Lower lobe of right lung (tissue), 2 donors: Measurements from ENCODE around the gene LIN7A. TPM values are rescaled to one million over a fixed set of nuclear protein-coding genes. Genes with fewer than 3 reads are reported as not detected.
A peak's percentile ranks its signal among the peaks of the same experiment; 100 is the strongest.

Source experiments
- ATAC-seq, 2 donors: fragments of 200-7000 bp; cut with Tn5 transposase; one replicate each; pipeline ENCODE4 v1.9.1; 2020 to 2022; ENCODE audit warnings: mild to moderate bottlenecking in 2 of 2, moderate library complexity in 2 of 2
- DNase-seq: peaks from one replicate; pipeline ENCODE4 v3.0.0-alpha.2; 2020
- H3K27ac ChIP-seq: fragments of 200-600 bp; one replicate; pipeline ENCODE4 v1.8.0; 2022
- H3K27me3 ChIP-seq: fragments of 200-600 bp; one replicate; pipeline ENCODE4 v1.8.0; 2022; ENCODE audit warnings: low read depth
- H3K36me3 ChIP-seq: fragments of 200-600 bp; one replicate; pipeline ENCODE4 v1.8.0; 2022; ENCODE audit warnings: mild to moderate bottlenecking
- H3K4me1 ChIP-seq: fragments of 200-600 bp; one replicate; pipeline ENCODE4 v1.8.0; 2022
- H3K4me3 ChIP-seq: fragments of 200-600 bp; one replicate; pipeline ENCODE4 v1.8.0; 2022; ENCODE audit warnings: mild to moderate bottlenecking
- H3K9me3 ChIP-seq: fragments of 200-600 bp; one replicate; pipeline ENCODE4 v1.8.0; 2022
- CTCF ChIP-seq: fragments of 200-600 bp; IDR thresholded peaks from one replicate; pipeline ENCODE4 v1.8.0; 2022; ENCODE audit warnings: antibody characterized with exemption, mild to moderate bottlenecking
- intact Hi-C: fragments of 100-400 bp; cut with DNase I; formaldehyde crosslinking; loops from one replicate; pipeline ENCODE4 v1.11.0; 2022
- total RNA-seq: library from RNA; stranded (reverse); fragmentation: NEBNext Ultra II Directional; extraction: Animal tissue kit (Norgen Biotek cat#: 25700); gene quantifications from one replicate; pipeline ENCODE4 v1.2.1, GENCODE V29; 2021
- donor health status: DM: no; HTN: yes; CAD: no; lungs with severe emphysema.

LIN7A gene
- total RNA-seq, 1 donor from 2014 or later, result 14.6 TPM

GRCh38 chr12:80830533-80831088 lies 107.1 kb downstream of the LIN7A start:
- intact Hi-C loops, result no loop called here
- DNase-seq, result no peak
- H3K36me3 ChIP-seq, result no peaks in the 10 kb centered on the region
- H3K27ac ChIP-seq, result peak overlapping the region; percentile 12
- H3K4me3 ChIP-seq, result no peak overlapping the region
- ATAC-seq, result peak in 1 of 2 donors; percentile 45
- H3K4me1 ChIP-seq, result no peaks in the 10 kb centered on the region
- H3K9me3 ChIP-seq, result no peaks in the 10 kb centered on the region
- H3K27me3 ChIP-seq, result no peaks in the 10 kb centered on the region
- no peak for TF ChIP-seq CTCF

GRCh38 chr12:80829767-80830166 lies 108.0 kb downstream of the LIN7A start:
- no peak for TF ChIP-seq CTCF
- Histone ChIP-seq H3K27me3 (no peaks in the 10 kb centered on the region), H3K27ac (peak overlapping the region; percentile 12), H3K9me3 (no peaks in the 10 kb centered on the region), H3K36me3 (no peaks in the 10 kb centered on the region), H3K4me3 (no peak overlapping the region), H3K4me1 (no peaks in the 10 kb centered on the region)
- DNase-seq (no peak), ATAC-seq (peak; percentile 55 to 87)
- intact Hi-C loops, result no loop called here

- no peak for TF ChIP-seq CTCF
- Histone ChIP-seq H3K4me1 (no peaks in the 10 kb centered on the region), H3K36me3 (no peaks in the 10 kb centered on the region), H3K27me3 (no peaks in the 10 kb centered on the region), H3K27ac (no peak overlapping the region), H3K4me3 (no peak overlapping the region), H3K9me3 (no peaks in the 10 kb centered on the region)
- ATAC-seq (no peak), DNase-seq (no peak)
- intact Hi-C loops, result no loop called here
Measured at GRCh38 chr12:80825506-80825905, 112.2 kb downstream of the LIN7A start.

GRCh38 chr12:80823393-80823792 lies 114.3 kb downstream of the LIN7A start:
- H3K36me3 ChIP-seq, result no peaks in the 10 kb centered on the region
- H3K27me3 ChIP-seq, result no peaks in the 10 kb centered on the region
- no peak for TF ChIP-seq CTCF
- intact Hi-C loops, result no loop called here
- no peak overlapping the region for H3K27ac ChIP-seq
- H3K9me3 ChIP-seq, result no peaks in the 10 kb centered on the region
- H3K4me3 ChIP-seq, result no peak overlapping the region
- no peak for ATAC-seq
- no peaks in the 10 kb centered on the region for H3K4me1 ChIP-seq
- no peak for DNase-seq

- Histone ChIP-seq H3K27me3 (no peaks in the 10 kb centered on the region), H3K36me3 (no peaks in the 10 kb centered on the region), H3K4me1 (no peaks in the 10 kb centered on the region), H3K9me3 (no peaks in the 10 kb centered on the region), H3K4me3 (no peak overlapping the region), H3K27ac (no peak overlapping the region)
- no peak for TF ChIP-seq CTCF
- intact Hi-C loops, result no loop called here
- DNase-seq, result no peak
- ATAC-seq, result peak in 1 of 2 donors; percentile 39
Measured at GRCh38 chr12:80821513-80822000, 116.2 kb downstream of the LIN7A start.
